Gastrocnemius medialis (tissue), 4 donors: Measurements from ENCODE around the gene C4orf50. TPM values are rescaled to one million over a fixed set of nuclear protein-coding genes. Genes with fewer than 3 reads are reported as not detected.

ENCODE experiments used
- ATAC-seq, 2 donors: fragments of 150-250 bp; one replicate each; pipeline ENCODE4 v1.9.1; 2016
- DNase-seq, 2 donors: peaks; one replicate each; pipeline ENCODE4 v3.0.0-alpha.2; 2019
- H3K27ac ChIP-seq, 4 donors: fragments of 200-600 bp; sonication (generic); 1 replicate in 1 of 4; 2 replicates in 3 of 4; pipeline ENCODE4 v1.5.1; 2016 to 2018; ENCODE audit warnings: mild to moderate bottlenecking in 2 of 4, moderate library complexity in 1 of 4
- H3K27me3 ChIP-seq, 3 donors: fragments of 200-600 bp; sonication (generic) in 2 of 3; 1 replicate in 1 of 3; 2 replicates in 2 of 3; pipeline versions ENCODE4 v1.5.1 to v1.6.0; 2016 to 2019; ENCODE audit warnings: mild to moderate bottlenecking in 1 of 3, moderate library complexity in 1 of 3
- H3K36me3 ChIP-seq, 2 donors: fragments of 200-600 bp; sonication (generic) in 1 of 2; one replicate each; pipeline ENCODE4 v1.5.1; 2017 to 2018
- H3K4me1 ChIP-seq, 2 donors: fragments of 200-600 bp; sonication (generic) in 1 of 2; one replicate each; pipeline ENCODE4 v1.5.1; 2016 to 2017; ENCODE audit warnings: mild to moderate bottlenecking in 2 of 2
- H3K4me3 ChIP-seq, 4 donors: fragments of 200-600 bp; sonication (generic) in 3 of 4; 1 replicate in 1 of 4; 2 replicates in 3 of 4; pipeline ENCODE4 v1.5.1; 2016 to 2019; ENCODE audit warnings: mild to moderate bottlenecking in 2 of 4
- H3K9me3 ChIP-seq, 3 donors: fragments of 200-600 bp; sonication (generic) in 2 of 3; 1 replicate in 1 of 3; 2 replicates in 2 of 3; pipeline ENCODE4 v1.5.1; 2016 to 2019
- CTCF ChIP-seq, 5 experiments: fragments of 450-650 bp in 3 of 5; fragments of 200-600 bp in 2 of 5; sonication (generic) in 2 of 5; IDR thresholded peaks in 4 of 5; conservative IDR thresholded peaks in 1 of 5; 1 replicate in 4 of 5; 2 replicates in 1 of 5; pipeline ENCODE4 v1.5.1; 2016 to 2019; ENCODE audit warnings: antibody characterized with exemption in 5 of 5, mild to moderate bottlenecking in 3 of 5, moderate library complexity in 3 of 5
- POLR2A ChIP-seq, 2 donors: fragments of 450-650 bp; IDR thresholded peaks; one replicate each; pipeline ENCODE4 v1.6.1; 2017; ENCODE audit warnings: antibody characterized with exemption in 2 of 2, mild to moderate bottlenecking in 2 of 2, moderate library complexity in 2 of 2
- in situ Hi-C, 4 donors: fragments of 200-750 bp; cut with MboI; loops; one replicate each; pipeline versions ENCODE4 v1.15.0 to v1.8.0; 2017; ENCODE audit warnings: low sequenced_read_pairs in 4 of 4
- intact Hi-C: fragments of 100-400 bp; cut with DNase I; formaldehyde crosslinking; loops from one replicate; pipeline ENCODE4 v1.15.1; 2023; ENCODE audit warnings: low total_unique reads
- total RNA-seq, 4 donors: library from RNA; depleted of rRNA; stranded (reverse); fragments of >200 nt; gene quantifications; one replicate each; pipeline versions ENCODE4 v1.1.0 to v1.2.3, GENCODE V29; 2016

The C4orf50 gene
- total RNA-seq, 4 donors from 2014 or later = 0.03 TPM; not detected in 3

GRCh38 chr4:6024313-6024960 lies 6.2 kb upstream of the C4orf50 start:
- no peak for ATAC-seq
- Histone ChIP-seq H3K27ac (no peak overlapping the region), H3K4me3 (no peak overlapping the region), H3K27me3 (peaks cover 0 to 9% (median 3%) of the 10 kb centered on the region in 3 donors), H3K9me3 (no peaks in the 10 kb centered on the region), H3K4me1 (no peaks in the 10 kb centered on the region), H3K36me3 (no peaks in the 10 kb centered on the region)
- in situ Hi-C loops = no loop called here
- TF ChIP-seq CTCF (IDR thresholded peaks at IDR 0.05 in 4 of 5, conservative IDR thresholded peaks at IDR 0.05 in 1 of 5) (no peak), POLR2A (IDR thresholded peaks at IDR 0.05) (no peak)
- no peak for DNase-seq
- intact Hi-C loops = no loop called here

- Histone ChIP-seq H3K4me1 (no peaks in the 10 kb centered on the region), H3K4me3 (no peak overlapping the region), H3K27ac (no peak overlapping the region), H3K9me3 (no peaks in the 10 kb centered on the region), H3K36me3 (no peaks in the 10 kb centered on the region), H3K27me3 (peaks cover 0 to 9% (median 3%) of the 10 kb centered on the region in 3 donors)
- no peak for ATAC-seq
- TF ChIP-seq CTCF (IDR thresholded peaks at IDR 0.05 in 4 of 5, conservative IDR thresholded peaks at IDR 0.05 in 1 of 5) (no peak), POLR2A (IDR thresholded peaks at IDR 0.05) (no peak)
- in situ Hi-C loops (no loop called here), intact Hi-C loops (no loop called here)
- DNase-seq = no peak
Observed at GRCh38 chr4:6023731-6024130, 5.5 kb upstream of the C4orf50 start.

- DNase-seq (no peak), ATAC-seq (no peak)
- no peak for TF ChIP-seq CTCF (IDR thresholded peaks at IDR 0.05 in 4 of 5, conservative IDR thresholded peaks at IDR 0.05 in 1 of 5)
- no peak for TF ChIP-seq POLR2A (IDR thresholded peaks at IDR 0.05)
- Histone ChIP-seq H3K27me3 (peaks cover 0 to 9% (median 3%) of the 10 kb centered on the region in 3 donors), H3K27ac (no peak overlapping the region), H3K36me3 (no peaks in the 10 kb centered on the region), H3K4me1 (no peaks in the 10 kb centered on the region), H3K9me3 (no peaks in the 10 kb centered on the region), H3K4me3 (no peak overlapping the region)
- in situ Hi-C loops = no loop called here
- intact Hi-C loops = no loop called here
Observed at GRCh38 chr4:6022607-6023288, 4.5 kb upstream of the C4orf50 start.

- in situ Hi-C loops (no loop called here), intact Hi-C loops (no loop called here)
- DNase-seq = no peak
- no peak overlapping the region for H3K27ac ChIP-seq
- H3K4me1 ChIP-seq = no peaks in the 10 kb centered on the region
- TF ChIP-seq POLR2A (IDR thresholded peaks at IDR 0.05) = no peak
- TF ChIP-seq CTCF (IDR thresholded peaks at IDR 0.05 in 4 of 5, conservative IDR thresholded peaks at IDR 0.05 in 1 of 5) = no peak
- no peak overlapping the region for H3K4me3 ChIP-seq
- H3K36me3 ChIP-seq = no peaks in the 10 kb centered on the region
- no peak for ATAC-seq
- H3K27me3 ChIP-seq = peaks cover 0 to 9% (median 3%) of the 10 kb centered on the region in 3 donors
- H3K9me3 ChIP-seq = no peaks in the 10 kb centered on the region
Observed at GRCh38 chr4:6021831-6022606, 3.8 kb upstream of the C4orf50 start.
